ENCODE results near the gene LHFPL3. TPM values are rescaled to one million over a fixed set of nuclear protein-coding genes. Genes with fewer than 3 reads are reported as not detected.

LHFPL3 gene
- total and polyA plus RNA-seq, 2 of the 13 experiments (the other 11 are each of a cell fraction or from before 2014, with no cell fraction given): not detected

GRCh38 chr7:104458875-104459274, 130.5 kb downstream of the LHFPL3 start:
- CTCF ChIA-PET (ENCODE audit: low intra/inter-chr PET ratio, low total read pairs): no interaction called here

More at GRCh38 chr7:104458875-104459274, 130.5 kb downstream of the LHFPL3 start:
- H4K20me1 ChIP-seq (ENCODE audit: insufficient read depth, low read length): no peaks in the 10 kb centered on the region
- H3K27me3 ChIP-seq (ENCODE audit: control insufficient read depth in 1 of 2, insufficient read depth in 2 of 2, low read length in 2 of 2): no peaks in the 10 kb centered on the region
- no peak for DNase-seq (ENCODE audit: low spot score)
- in situ Hi-C loops (cut with HindIII; ENCODE audit: extremely low pct_ligation_motif_present, low pct_unique_long_range_greater_than_20kb) (no loop called here), intact Hi-C loops (cut with micrococcal nuclease; ENCODE audit: unreplicated experiment) (no loop called here)
- POLR2A ChIA-PET: no interaction called here
- TF ChIP-seq ARHGAP35 (CRISPR knock-in tag; IDR thresholded peaks at IDR 0.05; ENCODE audit: borderline replicate concordance) (no peak), ZFP41 (CRISPR knock-in tag; IDR thresholded peaks at IDR 0.05; ENCODE audit: borderline replicate concordance) (no peak), ZNF687 (CRISPR knock-in tag; IDR thresholded peaks at IDR 0.05) (no peak), HOXA3 (CRISPR knock-in tag; IDR thresholded peaks at IDR 0.05) (no peak), EHMT2 (IDR thresholded peaks at IDR 0.05; ENCODE audit: borderline replicate concordance, low read depth, low read length) (no peak), GLMP (CRISPR knock-in tag; IDR thresholded peaks at IDR 0.05; ENCODE audit: borderline replicate concordance) (no peak), PHF21A (CRISPR knock-in tag; IDR thresholded peaks at IDR 0.05) (no peak), POLR2A (IDR thresholded peaks at IDR 0.05; ENCODE audit: insufficient read depth in 1 of 2, low read depth in 2 of 2, low read length in 2 of 2) (no peak), THRA (CRISPR knock-in tag; IDR thresholded peaks at IDR 0.05; ENCODE audit: borderline replicate concordance) (no peak), SSRP1 (CRISPR knock-in tag; IDR thresholded peaks at IDR 0.05) (no peak), ZBTB26 (CRISPR knock-in tag; IDR thresholded peaks at IDR 0.05; ENCODE audit: borderline replicate concordance) (no peak), TRAFD1 (CRISPR knock-in tag; IDR thresholded peaks at IDR 0.05; ENCODE audit: borderline replicate concordance) (no peak)
- H3K36me3 ChIP-seq (replicated peaks in 1 of 2; ENCODE audit: control insufficient read depth in 1 of 2, insufficient read depth in 2 of 2, low read length in 2 of 2): no peaks in the 10 kb centered on the region
- H3K4me1 ChIP-seq (ENCODE audit: insufficient read depth, low read length): no peaks in the 10 kb centered on the region
- no peak overlapping the region for H3K9ac ChIP-seq (ENCODE audit: insufficient read depth, low read depth, low read length)
- no peak overlapping the region for H3K4me2 ChIP-seq (ENCODE audit: low read depth, low read length)
- no peak overlapping the region for H3K4me3 ChIP-seq (replicated peaks in 1 of 3; ENCODE audit: insufficient read depth in 1 of 3, low read depth in 2 of 3, low read length in 3 of 3)
- H3K27ac ChIP-seq (ENCODE audit: extremely low read length, insufficient read depth, low read length): no peak overlapping the region
- peaks cover 3% of the 10 kb centered on the region; the same call in 1 of the 2 replicates for H3K9me3 ChIP-seq (ENCODE audit: low read length)
- no peak for ATAC-seq
- H3K79me2 ChIP-seq (ENCODE audit: insufficient read depth, low read length): no peaks in the 10 kb centered on the region
- BruUV-seq (replicated peaks): no TSS peak
- WGBS (ENCODE audit: low lambda C conversion rate): 3% methylated on average over 3 of the region's 3 CpGs
- FAIRE-seq: no peak
- H2AFZ ChIP-seq (ENCODE audit: low read length): no peak overlapping the region
